Sciatic nerve (tissue), 2 donors: ENCODE results near the gene KIF25. TPM values are rescaled to one million over a fixed set of nuclear protein-coding genes. Genes with fewer than 3 reads are reported as not detected.
A peak's percentile ranks its signal among the peaks of the same experiment; 100 is the strongest.

ENCODE experiments used
- ATAC-seq: fragments of 200-7000 bp; cut with Tn5 transposase; one replicate; pipeline ENCODE4 v1.9.1; 2020; ENCODE audit warnings: mild to moderate bottlenecking, moderate library complexity
- DNase-seq: peaks from one replicate; pipeline ENCODE4 v3.0.0-alpha.2; 2020; ENCODE audit warnings: low spot score
- intact Hi-C: fragments of 100-400 bp; cut with DNase I; formaldehyde crosslinking; loops from one replicate; pipeline ENCODE4 v1.14.2; 2022
- total RNA-seq: library from RNA; stranded (reverse); fragmentation: NEBNext Ultra II Directional; extraction: Animal tissue kit (Norgen Biotek cat#: 25700); gene quantifications from one replicate; pipeline ENCODE4 v1.2.1, GENCODE V29; 2021
- donor health status: DM: no; HTN: no; CAD: no.
- donor health status: DM: no; HTN: no; CAD: no.

The KIF25 gene
- total RNA-seq, 1 donor from 2014 or later: 1.6 TPM

DNA sequence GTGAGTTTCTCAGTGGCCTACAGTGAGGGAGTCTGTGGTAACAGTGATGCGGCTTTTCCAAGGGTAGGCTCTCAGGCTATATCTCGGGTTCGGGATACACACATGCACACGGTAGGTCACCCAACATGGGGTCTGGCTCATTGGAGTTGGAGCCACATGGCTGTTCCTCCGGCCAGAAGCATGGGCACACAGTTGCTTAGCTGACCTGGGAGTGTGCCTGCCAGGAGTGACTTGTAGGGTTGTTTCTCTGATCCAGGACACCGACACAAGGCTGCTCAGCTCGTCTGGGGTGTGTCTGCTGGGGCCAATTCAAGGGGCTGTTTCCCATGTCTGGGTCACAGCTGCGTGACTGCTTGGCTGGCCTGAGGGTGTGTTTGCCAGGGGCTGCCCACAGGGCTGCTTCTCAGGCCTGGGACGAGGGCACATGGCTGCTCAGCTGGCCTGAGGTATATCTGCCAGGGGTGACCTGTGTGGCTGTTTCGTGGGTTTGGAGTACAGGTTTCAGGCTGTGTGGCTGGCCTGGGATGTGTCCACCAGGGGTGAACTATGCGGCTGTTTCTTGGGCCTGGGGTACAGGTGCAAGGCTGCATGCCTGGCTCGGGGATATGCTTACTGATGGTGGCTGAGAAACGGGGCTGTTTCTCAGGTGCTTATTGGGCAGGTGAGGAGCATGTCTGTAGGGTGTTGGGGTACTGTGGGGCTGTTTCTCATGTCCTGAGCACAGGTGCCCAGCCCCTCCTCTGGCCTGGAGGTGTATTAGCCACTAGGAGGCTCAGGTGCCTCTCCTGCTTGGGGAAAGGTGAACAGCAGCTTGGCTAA lies 15.2 kb downstream of the KIF25 start:
- intact Hi-C loops: no loop called here
- ATAC-seq (no peak), DNase-seq (peak; percentile 30)

DNA sequence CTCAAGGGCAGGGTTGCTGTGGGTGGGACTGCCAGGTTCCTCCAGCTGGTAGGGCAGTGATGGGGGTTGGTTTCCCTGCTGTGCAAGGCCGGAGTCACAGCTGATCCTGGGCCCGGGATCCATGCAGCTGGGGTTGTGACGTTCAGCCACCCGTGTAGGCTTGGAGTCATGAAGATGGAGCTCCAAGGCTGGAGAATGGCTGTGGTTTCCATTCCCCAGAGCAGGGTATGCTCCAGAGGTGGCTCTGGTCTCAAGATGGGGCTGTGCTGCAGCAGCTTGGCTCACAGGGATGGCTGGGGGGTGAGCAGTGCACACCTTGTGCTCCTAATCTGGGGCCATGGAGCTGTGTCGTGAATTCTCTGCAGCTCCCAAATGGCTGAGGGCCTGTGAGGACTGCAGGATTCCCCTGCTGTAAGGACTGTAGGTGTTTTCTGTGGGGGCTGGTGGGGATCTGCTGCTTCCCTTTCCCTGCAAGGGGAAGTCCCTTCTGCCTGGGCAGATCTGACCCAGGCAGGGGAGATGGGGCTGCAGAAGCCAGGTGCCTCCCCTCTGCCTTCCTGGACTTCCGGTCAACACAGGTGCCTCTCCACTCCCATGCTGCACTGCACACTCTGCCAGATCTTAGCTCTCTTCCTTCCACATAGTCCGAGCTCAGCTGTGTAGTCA lies 15.9 kb downstream of the KIF25 start:
- DNase-seq: peak; percentile 47
- ATAC-seq: peak; percentile 5
- intact Hi-C loops: no loop called here

DNA sequence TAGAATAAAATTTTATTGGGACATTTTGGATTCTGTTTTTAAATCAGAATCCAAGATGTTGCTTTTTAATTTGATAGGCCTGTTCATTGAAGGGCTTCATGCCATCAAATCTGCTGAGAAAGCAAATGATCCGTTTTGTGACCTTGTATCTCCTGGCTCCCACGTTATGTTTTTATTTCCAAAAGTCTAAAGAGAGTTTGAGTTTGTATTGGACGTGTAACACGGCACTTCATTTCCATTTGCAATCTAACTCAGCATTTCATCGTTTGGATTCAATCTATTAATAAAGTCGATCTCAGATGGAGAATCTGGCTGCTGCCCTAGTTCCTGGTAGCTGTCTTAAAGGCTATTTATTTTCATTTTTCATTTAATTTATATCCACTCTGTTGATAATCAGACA lies 17.0 kb downstream of the KIF25 start:
- intact Hi-C loops: no loop called here
- DNase-seq (no peak), ATAC-seq (peak; percentile 61)

DNA sequence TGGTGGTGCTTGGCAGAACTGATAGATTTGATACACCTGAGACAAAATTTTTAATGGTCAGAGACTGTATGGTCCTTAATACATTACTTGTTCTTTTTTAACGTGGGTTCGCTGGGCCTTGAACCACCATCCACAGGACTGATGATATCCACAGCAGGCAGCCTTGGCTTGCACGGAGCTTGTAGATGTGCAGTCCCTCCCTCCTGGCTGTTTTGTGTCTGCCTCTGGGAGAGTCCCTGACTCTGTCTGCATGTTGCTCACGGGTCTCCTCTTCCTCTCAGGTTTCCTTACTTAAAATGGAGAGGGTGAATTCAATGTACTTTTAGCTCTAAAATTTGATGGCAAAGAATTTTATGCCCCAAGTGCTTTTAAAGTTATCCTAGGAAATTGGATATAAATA lies 17.5 kb downstream of the KIF25 start:
- ATAC-seq (no peak), DNase-seq (peak; percentile 33)
- intact Hi-C loops: no loop called here

DNA sequence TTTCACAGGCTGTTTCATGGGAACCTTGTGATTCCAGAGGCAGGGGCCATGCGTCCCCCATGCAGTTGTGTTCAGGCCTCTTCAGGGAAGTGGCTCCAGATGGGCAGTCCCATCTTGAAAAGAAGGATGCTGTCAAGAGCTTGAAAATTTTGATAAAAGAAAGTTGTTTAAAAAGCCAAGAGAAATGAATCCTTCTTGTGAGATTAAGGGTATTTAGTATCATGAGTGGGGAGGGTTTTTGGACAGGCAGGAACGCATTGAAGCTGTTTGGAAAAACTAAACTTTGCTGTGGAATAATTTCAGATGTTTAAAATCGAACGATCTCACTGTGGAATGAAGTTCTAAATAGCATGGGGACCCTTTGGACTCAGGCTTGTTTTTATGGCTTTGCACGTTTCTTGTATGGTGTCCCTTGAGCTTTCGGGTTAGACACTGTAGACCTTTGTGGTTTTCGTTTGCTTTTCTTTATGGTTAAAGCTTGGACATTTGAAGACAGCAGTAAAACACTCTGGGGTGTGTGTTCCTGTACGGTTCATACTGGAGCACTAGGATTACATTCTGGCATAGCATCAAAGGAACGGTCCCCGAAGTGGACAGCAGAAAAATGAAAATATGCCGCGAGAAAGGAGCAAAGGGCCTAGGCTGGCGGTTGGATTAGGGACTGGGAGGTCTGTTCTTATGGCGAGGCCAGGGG lies 18.2 kb downstream of the KIF25 start:
- ATAC-seq (peak; percentile 67), DNase-seq (peak; percentile 54)
- intact Hi-C loops: no loop called here

DNA sequence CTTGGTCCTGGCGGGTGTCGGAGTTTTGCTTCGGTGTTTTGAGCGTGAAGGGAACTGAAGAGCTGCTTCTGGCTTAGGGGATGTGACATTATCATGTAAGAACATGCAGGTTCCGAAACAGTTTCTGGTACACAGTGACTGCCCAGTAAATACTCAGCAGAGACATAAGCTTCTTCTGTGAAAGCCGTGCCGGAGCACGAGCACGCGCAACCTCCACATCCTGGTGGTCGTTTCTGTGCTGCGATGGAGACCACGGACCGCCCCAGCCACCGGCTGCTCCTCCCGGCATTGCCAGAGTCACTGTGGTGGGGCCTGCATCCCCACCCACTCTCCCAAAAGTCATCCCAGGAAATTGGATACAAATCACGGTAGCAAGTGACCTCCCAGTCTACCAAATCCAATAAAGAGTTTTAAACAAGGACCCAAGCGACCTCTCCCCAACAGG lies 18.7 kb downstream of the KIF25 start:
- ATAC-seq: peak; percentile 50
- peak; percentile 48 for DNase-seq
- intact Hi-C loops: no loop called here

DNA sequence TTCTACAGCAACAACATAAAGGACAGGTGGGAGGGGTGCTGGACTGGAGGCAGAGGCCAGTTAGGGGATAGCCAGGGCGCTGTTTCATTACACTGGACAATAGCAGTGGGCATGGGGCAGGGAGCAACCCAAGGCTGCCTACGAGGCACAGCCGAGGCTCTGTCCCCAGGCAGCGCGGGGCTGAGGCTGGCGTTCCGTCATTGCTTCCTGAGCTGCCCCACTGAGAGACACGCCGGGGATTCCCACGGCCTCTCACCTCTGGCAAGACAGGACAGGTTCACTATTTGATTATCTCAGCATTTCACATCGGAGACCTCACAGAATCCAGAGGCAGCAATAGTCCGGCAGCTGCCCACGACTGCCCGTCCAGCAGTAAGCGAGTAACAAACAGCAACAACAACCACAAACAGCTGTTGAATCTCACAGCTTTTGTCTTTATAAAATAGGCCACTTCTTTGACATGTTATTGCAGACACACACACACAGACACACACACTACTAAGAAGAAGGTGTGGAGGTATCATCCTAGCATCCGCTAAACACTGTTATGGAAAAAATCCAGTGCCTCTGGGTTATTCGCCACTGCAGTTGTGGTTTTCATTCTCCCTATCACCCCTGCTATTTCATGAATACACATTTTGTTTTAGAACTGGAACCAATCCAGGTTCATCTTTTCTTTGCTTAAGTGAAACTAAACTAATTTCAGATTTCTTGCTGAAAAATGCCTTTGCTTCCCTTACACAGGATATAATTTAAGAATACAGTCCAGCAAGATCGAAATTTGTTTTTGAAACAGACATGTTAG lies 19.5 kb downstream of the KIF25 start:
- intact Hi-C loops: no loop called here
- peak; percentile 57 for DNase-seq
- ATAC-seq: peak; percentile 51

DNA sequence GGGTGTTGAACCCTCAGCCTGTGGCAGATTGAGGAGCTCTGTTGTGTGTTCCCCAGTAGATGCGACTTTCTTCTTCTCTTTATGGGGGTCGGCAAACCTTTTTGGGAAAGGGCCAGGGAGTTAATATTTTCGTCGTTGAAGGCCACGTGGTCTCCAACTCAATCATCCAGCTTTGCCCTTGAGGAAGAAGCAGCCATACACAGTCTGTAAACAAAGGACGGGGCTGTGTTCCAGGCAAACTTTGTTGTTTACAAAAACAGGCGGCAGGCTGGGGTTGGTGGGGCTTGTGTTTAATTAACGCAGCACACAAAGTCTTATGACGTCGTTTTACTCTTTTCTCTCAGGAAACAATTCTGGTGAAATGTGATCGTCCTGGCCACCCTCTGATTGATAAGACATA lies 20.2 kb downstream of the KIF25 start:
- DNase-seq: peak; percentile 33
- no peak for ATAC-seq
- intact Hi-C loops: no loop called here

DNA sequence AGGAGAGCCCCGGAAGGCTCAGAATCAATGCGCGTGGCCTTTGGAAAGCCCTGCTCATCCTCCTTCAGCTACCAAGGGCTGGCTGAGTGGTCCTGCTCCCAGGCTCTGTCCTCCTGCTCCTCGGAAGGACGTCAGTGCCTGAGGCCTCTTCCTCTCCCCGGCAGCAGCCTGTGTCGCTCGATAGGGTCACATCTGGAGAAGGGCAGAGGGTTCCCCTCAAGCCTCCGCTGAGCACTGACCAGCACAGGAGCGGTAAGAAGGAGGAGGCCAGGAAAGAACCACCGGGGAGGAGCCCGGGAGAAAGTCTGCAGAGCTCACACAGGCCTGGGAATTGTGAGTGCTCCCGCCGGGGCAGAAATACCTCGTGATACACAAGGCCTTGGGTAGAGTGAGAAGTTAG lies 21.2 kb downstream of the KIF25 start:
- ATAC-seq (no peak), DNase-seq (peak; percentile 50)
- intact Hi-C loops: no loop called here

DNA sequence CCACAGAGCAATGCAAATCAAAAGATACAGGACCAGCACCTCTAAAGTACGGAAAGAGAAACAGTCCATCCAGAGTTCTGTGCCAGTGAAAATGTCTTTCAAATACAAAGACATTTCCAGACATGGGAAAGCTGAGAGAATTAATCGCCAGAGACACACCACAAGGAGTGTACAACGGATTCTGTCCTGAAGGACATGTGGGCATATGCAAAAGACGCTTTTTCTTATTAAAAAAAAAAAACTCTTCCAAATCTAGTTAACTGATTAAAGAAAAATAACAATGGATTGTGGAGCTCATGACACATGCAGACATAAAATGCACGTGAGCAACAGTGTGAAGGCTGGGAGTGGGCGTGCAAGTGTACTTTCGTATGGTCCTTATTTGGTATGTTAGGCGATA lies 22.8 kb downstream of the KIF25 start:
- ATAC-seq (no peak), DNase-seq (peak; percentile 21)
- intact Hi-C loops: no loop called here

DNA sequence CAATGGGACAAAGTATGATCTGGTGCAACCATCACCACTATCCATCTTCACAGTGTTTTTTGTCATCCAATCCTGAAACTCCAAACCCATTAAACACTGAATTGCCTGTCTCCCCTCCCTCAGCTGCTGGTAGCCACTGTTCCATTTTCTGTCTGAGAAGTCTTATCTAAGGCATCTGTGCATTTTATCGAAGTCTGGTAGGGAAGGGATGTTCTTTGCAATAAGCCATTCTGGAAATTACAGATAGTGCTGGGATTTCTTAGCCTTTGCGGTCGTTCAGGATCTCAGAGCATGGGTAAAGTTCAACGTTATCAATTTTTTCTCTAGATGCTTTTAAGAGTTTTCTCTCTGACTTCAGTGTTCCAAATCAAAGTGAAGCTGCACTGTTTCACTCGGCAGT lies 24.1 kb downstream of the KIF25 start:
- DNase-seq (no peak), ATAC-seq (no peak)
- intact Hi-C loops: no loop called here

DNA sequence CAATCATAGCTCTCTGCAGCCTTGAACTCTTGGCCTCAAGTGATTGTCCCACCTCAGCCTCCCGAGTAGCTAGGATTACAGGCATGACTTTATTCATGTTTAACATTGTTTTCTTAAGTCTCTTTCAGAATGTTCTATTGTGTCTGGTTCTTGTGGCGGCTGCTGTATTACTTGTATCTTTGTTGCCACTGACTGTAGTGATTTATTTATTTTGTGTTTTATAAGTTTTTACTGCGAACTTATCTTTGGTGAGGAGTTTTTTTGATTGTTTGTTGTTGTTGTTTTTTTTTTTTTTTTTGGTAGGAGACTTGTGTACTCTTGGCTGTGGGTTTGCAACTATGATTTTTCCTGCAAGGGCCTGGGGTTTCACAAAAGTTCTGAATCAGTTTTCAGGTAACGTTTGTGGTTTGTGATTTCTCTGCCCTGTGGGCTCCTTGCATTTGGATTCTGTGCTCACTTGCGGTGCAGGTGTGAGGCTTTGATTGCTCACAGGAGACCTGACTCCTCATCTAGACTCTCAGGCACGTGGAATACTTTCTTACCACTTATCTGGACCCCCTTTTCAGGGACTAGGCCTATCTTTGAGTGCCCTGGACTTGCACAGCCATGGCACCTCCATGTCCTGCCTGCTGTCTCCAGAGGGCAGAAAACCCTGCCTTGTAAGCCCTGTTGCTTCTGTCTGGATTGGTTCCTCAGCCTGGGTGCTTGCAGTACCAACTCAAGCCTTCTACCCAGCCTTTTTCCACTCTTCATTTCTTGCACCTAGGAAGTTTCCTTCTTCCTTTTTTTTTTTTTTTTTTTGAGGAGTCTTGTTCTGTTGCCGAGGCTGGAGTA lies 25.2 kb downstream of the KIF25 start:
- intact Hi-C loops: no loop called here
- no peak for DNase-seq
- no peak for ATAC-seq

DNA sequence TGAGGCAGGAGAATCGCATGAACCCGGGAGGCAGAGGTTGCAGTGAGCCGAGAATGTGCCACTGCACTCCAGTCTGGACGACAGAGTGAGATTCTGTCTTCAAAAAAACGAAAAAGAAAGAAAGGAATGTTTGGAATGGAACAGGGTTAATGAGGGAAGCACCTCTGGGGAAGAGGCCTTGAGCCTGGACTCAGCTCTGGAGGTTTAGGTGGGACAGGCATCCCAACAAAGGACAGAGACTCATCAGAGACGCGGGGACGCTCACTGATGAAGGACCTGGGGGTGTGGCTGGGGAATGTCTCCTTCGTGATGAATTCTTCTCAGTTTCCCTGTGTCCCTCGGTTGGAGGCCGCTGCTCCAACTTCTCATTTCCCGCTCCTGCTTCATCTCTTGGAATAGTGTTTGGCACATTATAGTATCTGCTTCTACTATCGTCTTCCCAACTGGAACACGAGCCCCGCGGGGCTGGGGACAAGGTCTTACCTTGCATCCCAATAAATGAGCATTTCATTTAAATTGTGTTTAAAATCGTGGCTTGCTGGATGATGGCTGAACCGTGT lies 27.6 kb downstream of the KIF25 start:
- intact Hi-C loops: no loop called here
- ATAC-seq (no peak), DNase-seq (no peak)

DNA sequence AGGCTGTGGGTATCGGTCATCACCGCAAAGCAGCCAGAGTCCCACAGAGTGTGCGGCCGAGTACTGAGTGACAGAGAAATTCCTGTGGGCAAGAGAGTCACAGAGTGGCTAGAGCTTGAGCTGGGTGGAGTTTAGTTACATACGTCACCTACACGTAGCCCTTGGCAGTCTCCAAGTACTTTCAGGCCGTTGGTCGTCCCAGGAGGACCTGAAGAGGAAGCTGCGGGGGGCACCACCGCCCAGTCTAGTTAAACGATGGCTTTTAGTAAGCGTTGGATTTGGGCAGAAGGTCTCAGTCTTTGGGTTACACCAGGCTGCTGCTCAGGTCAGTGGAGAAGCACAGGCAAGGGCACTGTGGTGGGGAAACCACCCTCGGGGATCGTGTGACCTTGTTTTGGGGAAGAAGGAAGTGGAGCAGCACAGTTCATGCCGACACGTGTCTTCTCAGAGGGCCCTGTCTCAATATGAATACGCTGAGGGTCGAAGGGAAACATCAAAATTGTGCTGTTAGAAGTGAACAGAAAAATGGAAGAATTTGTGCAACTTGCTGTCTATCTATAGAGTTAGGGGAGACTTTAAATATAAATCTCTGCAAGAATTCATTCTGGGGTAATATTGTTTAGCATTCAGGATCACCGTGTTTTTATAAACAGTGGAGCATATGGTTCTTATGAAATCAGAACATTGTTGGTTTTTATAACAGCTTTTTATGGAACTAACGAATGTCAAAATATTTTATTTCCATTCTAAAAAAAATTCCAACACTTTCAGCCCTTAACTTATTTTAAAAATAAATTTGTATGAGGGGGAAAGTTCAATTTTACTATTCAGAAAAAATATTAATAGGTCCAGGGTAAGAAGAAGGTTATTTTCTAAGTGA lies 28.6 kb downstream of the KIF25 start:
- ATAC-seq: no peak
- intact Hi-C loops: no loop called here
- DNase-seq: no peak

DNA sequence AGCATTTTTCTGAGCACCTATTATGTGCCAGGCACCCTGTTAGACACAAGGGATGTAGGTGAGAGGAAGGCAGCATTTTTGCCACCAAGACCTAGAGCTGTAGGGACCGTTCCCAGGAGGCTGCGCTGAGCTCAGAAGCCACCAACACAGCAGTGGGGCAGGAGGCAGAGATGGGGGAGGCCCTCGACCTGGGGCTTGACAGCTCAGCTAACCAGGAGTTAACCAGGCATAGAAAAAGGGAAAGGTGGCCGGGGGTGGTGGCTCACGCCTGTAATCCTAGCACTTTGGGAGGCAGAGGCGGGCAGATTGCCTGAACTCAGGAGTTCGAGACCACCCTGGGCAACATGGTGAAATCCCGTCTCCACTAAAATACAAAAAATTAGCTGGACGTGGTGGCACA lies 29.5 kb downstream of the KIF25 start:
- ATAC-seq (no peak), DNase-seq (no peak)
- intact Hi-C loops: no loop called here

DNA sequence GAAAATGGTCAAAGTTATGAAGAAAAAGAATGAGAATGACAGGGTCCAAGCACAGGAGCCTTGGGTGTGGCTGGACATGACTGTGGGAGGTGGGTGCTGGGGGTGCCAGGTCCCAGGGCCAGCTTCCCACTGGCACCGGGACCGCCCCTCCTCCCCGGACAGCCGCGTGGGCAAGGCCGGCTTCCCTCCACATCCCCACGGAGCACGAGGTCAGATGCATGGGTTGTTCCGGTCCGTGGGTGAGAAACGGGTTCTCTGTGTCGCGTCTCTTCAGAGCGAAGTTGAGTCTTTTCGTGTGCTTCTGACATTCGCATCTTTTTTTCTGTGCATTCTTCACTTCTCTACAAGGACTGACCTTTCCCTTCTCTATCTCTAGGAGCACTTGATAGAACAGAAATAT lies 30.1 kb downstream of the KIF25 start:
- intact Hi-C loops: no loop called here
- DNase-seq: no peak
- no peak for ATAC-seq

DNA sequence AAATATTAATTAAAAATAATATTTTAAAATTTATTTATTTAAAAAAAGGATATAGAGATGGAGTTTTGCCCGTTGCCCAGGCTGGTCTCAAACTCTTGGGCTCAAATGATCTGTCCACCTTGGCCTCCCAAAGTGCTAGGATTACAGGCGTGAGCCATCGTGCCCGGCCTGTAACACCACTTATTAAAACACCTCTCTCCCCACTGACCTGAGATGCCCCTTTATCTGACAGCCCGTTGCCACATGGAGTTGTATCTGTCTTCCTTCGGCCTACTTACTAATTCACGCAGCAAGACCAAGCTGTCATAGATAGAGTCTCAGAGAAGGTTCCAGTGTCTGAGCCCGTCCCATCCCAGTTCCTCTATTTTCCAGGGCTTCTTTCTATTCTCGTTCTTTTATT lies 30.7 kb downstream of the KIF25 start:
- intact Hi-C loops: no loop called here
- DNase-seq (no peak), ATAC-seq (no peak)
